Dedifferentiated amniotic fluid mesenchymal stem cell (primary cell): ENCODE measurements around the gene RIPOR3.
"Not testable (repeated sequence)": the region's sequence is repeated elsewhere in the genome, so short reads cannot be mapped to it uniquely, and the experiment has no call there.

ENCODE experiments used
- DNase-seq: peaks from one replicate; pipeline ENCODE4 v3.0.0-alpha.2; 2016; ENCODE audit errors: extremely low spot score

Gene RIPOR3

DNA sequence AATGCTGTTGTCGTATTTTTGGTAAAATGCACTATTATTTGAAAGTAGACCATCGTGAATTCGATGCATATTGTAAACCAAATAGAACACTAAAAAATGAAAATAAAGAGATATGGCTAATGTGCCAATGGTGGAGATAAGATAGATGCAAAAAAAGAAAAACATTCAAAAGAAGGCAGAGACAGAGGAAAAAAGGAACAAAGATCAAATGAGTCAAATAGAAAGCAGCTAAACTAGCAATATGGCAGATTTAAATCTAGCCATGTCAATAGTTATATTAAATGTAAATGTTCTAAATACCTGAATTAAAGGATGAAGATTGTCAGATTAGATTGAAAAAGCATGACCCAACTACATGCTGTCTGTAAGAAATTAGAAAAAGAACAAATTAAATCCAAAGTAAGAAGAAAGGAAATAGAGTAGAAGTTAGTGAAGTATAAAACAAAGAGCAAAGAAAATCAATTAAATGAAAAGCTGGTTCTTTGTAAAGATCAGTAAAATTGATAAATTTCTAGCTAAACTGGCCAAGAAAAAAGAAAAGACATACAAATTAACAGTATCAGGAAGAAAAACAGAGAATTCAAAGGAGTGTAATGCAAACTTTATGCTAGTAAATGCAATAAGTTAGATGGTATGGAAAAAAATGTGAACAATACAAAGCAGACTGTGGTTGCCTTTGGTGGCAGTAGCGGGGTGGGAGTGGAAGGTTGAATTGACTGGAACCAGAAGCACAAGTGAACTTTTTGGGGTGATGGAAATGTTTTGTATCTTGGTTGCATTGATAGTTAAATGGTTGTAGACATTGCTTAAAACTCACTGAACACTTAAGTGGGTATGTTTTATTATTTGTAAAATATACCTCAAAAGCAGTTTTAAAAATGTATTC lies 136.4 kb downstream of the RIPOR3 start:
- no peak for DNase-seq

DNA sequence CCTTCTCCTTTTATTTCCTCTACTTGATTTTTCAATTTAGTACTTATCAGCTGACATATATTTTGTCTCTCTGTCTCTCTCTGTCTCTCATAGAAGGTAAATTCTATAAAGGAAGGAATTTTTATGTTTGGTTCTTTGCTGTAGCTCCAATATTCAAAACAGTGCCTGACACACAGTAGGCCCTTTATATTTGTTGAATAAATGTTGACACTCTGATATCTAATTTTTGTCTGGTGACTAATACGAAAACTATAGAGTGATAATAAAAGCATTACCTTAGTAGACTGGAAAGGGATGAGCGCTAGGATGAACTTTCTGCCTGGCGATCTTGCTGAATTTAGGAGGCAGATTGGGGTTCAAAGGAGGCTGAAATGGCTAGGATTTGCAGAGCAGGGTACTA lies 138.4 kb downstream of the RIPOR3 start:
- no peak for DNase-seq

DNA sequence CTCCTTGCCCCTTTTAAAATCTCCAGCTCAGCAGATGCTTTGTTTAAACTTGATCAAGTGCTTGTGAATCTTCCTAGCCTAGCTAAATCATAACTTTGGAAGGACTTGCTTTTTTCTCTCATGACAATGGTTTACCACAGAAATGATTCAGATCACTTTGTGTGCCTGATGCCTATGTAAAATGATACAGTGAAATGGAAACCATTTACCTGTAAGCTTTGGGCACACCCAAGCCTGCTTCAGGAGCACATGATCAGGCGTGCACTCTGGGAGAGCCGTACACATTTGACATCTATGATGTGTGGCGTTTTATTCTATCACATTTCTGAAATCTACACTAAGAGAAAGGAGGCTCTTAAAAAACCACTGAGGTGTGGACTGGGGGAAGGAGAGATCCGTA lies 140.1 kb downstream of the RIPOR3 start:
- no peak for DNase-seq

DNA sequence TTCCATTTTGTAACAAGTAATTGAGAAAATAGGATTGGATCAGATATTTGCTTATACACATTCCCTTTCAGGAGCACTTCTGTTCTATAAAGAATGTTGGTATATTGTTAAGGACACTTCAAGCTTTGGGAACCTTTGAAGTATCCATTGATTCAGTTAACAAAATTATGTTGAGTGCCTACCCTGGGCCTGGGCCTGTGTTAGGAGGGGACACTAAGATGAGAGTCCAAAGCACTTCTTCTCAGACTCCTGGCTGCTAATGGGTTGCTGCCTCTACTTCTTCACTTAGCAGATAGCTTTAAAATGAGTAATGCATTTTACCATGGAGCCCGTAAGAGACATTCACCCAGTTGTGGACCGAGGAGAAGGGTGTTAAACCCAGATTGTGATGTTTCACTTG lies 140.8 kb downstream of the RIPOR3 start:
- DNase-seq, result no peak

DNA sequence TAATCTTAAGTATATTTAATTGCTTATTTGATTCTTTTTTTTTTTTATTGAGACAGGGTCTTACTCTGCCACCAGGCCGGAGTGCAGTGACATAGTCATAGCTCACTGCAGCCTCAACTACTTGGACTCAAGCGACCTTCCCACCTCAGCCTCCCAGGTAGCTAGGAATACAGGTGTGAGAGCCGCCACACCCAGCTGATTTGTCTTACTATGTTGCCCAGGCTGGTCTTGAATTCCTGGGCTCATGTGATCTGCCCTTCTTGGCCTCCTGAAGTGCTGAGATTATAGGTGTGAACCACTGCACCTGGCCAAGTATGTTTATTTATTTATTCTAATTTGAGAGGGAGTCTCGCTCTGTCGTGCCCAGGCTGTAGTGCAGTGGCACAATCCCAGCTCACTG lies 142.9 kb downstream of the RIPOR3 start:
- no peak for DNase-seq

DNA sequence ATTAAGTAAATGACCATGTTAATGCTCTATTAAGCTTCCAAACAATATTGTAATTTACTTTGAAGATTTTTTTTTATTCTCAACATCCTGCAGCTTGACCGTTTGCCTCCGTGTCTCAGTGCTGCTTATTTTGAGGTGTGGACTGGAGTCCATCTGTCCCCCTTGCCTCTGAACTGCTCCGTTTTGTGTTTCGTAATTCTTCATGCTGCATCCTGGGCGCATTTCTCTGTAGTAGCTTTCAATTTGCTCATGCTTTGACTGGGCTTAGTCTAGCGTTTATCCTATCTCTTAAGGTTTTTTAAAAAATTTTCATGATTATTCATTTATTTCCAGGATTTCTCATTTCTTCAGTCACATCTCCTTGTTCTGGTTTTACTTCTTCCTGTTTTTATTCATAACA lies 143.4 kb downstream of the RIPOR3 start:
- DNase-seq, result no peak

DNA sequence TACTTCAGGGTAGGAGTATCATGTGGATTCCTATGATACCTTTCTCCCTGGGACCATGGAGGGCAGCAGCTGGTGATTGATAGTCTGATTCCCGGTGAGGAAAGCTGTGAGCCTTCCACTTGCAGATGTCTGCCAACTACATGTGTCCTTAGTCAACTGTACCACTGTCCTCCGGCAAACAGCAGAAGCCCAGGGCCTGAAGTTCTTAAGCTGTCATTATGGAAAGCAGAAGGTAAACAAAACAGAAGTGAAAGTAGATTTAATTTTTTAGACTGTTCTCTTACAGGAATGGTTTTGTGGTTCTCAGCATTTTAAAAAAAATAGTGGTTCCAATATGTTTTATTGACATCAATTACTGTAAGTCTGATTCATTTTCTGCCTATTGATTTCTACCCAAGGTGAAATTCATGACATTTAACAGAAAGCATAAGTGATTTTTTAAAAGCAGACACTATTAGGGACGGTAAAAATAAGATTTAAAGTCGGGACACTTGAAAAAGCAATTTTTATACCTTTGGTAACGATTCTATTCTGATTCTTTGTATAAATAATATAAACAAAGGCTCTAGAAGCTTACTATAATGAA lies 144.5 kb downstream of the RIPOR3 start:
- DNase-seq, result no peak

DNA sequence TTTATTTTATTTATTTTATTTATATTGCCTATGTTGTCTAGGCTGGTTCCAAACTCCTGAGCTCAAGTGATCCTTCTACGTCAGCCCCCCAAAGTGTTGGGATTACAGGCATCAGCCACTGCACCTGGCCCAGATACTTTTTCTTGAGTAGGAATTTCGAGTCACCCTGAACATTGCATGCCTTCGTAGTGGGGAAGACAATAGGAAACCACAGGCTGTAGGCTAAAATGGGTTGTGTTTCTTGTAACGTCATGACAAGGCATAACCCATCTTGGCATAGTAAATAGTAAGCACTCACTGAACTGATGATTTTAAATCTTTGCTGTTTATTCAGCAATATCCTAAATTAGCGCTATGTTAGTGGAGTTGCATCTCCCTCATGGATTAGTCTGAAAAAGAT lies 146.2 kb downstream of the RIPOR3 start:
- no peak for DNase-seq

DNA sequence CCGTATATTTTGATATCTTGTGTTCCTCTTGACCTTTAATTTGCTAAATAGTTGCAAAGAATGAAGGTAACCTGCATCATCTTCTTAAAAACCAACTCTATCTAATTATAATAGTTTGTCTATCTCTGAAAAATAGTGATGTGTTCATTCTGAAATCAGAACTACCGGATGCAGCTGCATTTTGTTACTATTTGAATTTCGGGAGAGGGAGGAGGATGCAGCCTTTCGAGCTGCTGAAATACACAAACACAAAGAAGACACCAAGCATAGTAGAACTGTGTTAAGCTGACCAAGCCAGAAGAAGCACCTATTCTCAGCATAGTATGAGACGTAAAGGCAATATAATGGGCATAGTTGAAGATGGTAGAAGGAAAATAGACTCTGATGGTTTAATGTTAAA lies 148.0 kb downstream of the RIPOR3 start:
- no peak for DNase-seq

DNA sequence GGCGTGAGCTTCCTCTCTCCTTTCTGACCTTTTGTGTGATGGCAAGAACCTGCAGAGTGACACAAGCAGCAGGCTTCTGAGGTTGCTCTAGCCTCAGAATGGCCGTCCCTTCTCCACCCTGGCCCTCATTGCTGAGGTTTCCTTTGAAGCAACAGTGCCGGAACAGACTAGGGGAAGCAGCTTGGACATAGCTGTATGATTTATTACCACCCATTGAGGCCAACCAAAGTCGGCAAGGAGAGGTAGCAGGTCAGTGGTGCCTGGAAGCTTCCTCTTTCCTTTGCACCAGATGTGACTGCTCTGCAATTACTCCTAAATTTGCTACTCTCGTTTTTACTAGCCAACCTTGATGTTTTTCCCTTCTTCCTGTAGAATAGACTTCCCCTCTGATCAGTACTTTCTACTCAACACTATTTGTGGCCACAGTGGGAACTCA lies 149.7 kb downstream of the RIPOR3 start:
- no peak for DNase-seq

DNA sequence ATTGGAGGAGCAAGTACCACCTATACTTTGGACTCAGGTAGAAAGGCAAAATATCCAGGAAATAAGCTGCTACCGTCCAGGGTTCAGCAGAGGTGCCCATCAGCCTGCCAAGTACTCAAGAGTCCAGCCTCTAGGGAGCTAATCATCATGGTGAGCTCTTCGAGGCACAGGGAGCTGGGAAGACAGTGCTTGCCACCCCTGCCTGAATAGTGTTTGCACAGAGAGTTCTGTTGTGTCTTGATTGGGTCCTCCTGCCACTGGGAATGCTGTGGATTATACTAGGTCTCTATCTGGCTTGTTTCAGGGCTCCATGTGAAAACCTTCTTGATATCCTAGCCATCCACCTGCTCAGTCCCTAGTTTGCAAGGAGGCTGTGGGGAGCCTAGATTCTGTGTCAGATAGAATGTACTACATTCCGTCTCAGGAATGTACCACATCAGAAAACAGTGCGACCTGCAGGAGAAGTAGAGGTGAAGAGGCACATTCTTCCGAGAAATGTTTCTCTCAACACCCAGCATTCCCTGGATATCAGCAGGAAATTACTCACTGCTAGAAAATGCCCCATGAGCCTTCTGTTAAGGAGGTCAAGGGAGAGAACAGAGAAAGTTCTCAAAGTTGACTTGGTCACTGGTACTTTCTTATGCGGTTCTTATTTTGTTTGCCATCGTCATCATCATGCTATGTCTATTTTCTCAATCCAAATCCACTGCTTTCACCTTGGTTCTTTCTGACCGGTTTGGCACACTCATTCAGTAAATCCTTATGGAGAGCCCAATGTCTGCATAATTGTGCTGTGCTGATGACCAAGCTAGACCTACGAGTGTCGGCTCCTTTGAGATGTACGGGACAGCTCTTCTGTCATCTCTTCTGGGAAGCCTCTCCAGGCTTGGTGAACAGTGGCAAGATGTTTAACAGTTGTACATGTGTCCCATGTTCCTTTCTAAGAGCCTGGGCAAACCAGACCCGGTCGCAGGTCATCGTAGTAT lies 150.4 kb downstream of the RIPOR3 start:
- DNase-seq, result no peak

DNA sequence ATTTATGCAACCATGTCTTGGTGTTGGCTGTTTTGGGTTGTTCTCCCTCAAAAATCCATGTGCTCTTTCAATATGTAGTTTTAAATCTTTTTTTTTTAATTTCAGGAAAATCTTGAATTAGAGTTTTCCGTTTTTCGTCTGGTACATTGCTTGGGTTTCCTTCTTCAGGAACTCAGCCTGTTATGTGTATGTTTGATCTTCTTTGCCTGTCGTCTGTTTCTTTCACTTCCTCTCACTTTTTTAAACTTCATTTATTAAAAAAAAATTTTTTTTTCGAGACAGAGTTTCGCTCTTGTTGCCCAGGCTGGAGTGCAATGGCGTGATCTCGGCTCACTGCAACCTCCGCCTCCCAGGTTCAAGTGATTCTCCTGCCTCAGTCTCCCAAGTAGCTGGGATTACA lies 151.5 kb downstream of the RIPOR3 start:
- DNase-seq, result not testable (repeated sequence)

DNA sequence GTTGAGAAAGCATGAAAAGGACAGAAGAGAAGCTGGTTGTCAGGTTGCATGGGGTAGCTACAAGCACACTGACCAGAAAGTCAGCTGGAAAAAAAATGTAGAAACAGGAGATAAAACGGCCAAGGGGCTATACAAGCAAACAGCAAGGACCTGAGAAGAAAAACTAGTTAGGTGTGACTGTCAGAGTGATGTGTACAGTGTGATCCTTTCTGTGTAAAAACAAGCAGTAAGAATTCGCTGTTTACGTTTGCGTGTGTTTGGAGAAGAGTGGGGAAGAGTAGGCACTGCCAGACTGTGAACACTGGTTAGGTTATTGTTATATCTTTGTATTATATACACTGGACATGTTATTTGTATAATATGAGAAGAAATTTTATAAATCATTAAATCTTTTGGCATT lies 153.1 kb downstream of the RIPOR3 start:
- no peak for DNase-seq

DNA sequence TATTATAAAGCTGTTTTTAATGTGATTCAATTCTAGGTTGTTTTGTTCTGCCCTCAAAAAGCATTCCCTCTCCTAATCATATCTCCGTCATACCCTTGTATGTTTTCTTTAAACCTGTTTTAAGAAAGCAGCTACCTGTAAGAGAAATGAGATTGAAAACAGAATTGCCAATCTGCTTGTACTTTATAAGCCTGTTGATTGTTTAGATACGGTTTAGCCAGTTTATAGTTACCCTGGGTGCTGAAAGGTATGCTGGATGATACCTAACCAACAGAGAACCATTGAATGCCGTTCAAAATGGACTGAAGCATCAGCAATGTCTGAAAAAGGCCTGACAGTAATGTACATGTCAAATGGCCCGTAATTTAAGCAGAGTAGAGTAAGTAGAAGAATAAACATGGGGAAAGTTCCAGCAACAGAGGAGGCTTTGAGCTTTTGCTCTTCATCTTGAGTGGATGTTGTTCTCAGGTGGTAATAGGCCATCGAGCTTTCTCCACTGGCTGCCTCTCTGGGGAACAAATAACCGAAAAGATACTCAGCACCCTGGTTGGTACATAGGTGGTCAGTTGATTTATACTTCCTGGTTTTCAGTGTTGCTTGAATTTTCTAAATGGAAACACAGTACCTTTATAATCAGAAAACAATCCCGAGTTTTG lies 153.7 kb downstream of the RIPOR3 start:
- no peak for DNase-seq

DNA sequence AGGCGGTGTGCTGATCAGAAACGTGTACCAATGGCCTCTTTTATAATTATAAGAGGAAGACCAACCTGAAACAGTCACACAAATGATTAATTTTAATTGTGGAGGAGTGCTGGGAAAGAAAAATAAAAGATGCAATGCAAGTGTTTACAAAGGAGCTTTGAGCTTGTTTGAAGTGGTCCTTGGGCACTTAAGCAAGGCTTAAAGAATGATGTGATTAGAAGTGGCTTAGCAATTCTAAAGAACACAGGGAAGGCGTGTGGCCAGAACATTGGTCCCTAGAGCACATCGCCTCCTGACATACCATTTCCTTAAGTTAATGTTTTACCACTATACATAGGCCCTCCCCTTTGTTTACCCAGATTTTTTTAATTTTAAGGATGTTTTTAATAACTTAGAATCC lies 155.0 kb downstream of the RIPOR3 start:
- DNase-seq, result no peak
